ENCODE data around the gene TRIM6. TPM values are rescaled to one million over a fixed set of nuclear protein-coding genes. Genes with fewer than 3 reads are reported as not detected.
"Not testable (repeated sequence)": the region's sequence is repeated elsewhere in the genome, so short reads cannot be mapped to it uniquely, and the experiment has no call there.

TRIM6 gene
- total RNA-seq, 6 experiments from 2014 or later, result 0.29 to 2.0 (median 0.65) TPM

GRCh38 chr11:5655474-5655873 is 59.0 kb downstream of the TRIM6 start:
- no peaks in the 10 kb centered on the region for H3K4me1 ChIP-seq
- H3K4me3 ChIP-seq, result no peak overlapping the region
- intact Hi-C loops (cut with DNase I), result no loop called here
- TF ChIP-seq POLR2A (IDR thresholded peaks at IDR 0.05), result no peak
- TF ChIP-seq CTCF (IDR thresholded peaks at IDR 0.05), result no peak
- ATAC-seq (no peak), DNase-seq (no peak)
- no peaks in the 10 kb centered on the region for H3K27me3 ChIP-seq
- 92% methylated on average over 4 of the region's 4 CpGs for WGBS (ENCODE audit: insufficient coverage, low coverage, low lambda C conversion rate, missing lambda C conversion rate)
- H3K9me3 ChIP-seq, result no peaks in the 10 kb centered on the region
- no peak overlapping the region for H3K27ac ChIP-seq
- no peaks in the 10 kb centered on the region for H3K36me3 ChIP-seq

- H3K9me3 ChIP-seq; intact Hi-C loops (cut with DNase I); H3K36me3 ChIP-seq; H3K4me3 ChIP-seq; DNase-seq; H3K27me3 ChIP-seq; H3K4me1 ChIP-seq; ATAC-seq; H3K27ac ChIP-seq: not testable (repeated sequence)
- 100% methylated on average over 2 of the region's 2 CpGs for WGBS (ENCODE audit: insufficient coverage, low coverage, low lambda C conversion rate, missing lambda C conversion rate)
Observed at GRCh38 chr11:5656956-5657355, 60.5 kb downstream of the TRIM6 start.

- no peak for TF ChIP-seq CTCF (IDR thresholded peaks at IDR 0.05)
- intact Hi-C loops (cut with DNase I), result no loop called here
- no peak for DNase-seq
- H3K27me3 ChIP-seq, result no peaks in the 10 kb centered on the region
- no peak overlapping the region for H3K27ac ChIP-seq
- H3K4me1 ChIP-seq, result no peaks in the 10 kb centered on the region
- ATAC-seq, result no peak
- no peaks in the 10 kb centered on the region for H3K9me3 ChIP-seq
- 93% methylated on average over 5 of the region's 5 CpGs for WGBS (ENCODE audit: insufficient coverage, low coverage, low lambda C conversion rate, missing lambda C conversion rate)
- H3K4me3 ChIP-seq, result no peak overlapping the region
- H3K36me3 ChIP-seq, result no peaks in the 10 kb centered on the region
Observed at GRCh38 chr11:5658318-5658717, 61.9 kb downstream of the TRIM6 start.

Other genes starting within 250 kb of the TRIM6 start
- not detected for gene OR51B6, start 245.1 kb upstream of the TRIM6 start, total RNA-seq
- not detected for gene OR51M1, start 212.8 kb upstream of the TRIM6 start, total RNA-seq
- gene OR51Q1, start 174.5 kb upstream of the TRIM6 start, total RNA-seq, result not detected
- not detected for gene OR51I1, start 155.1 kb upstream of the TRIM6 start, total RNA-seq
- not detected for gene OR51I2, start 147.3 kb upstream of the TRIM6 start, total RNA-seq
- not detected for gene OR52D1, start 108.0 kb upstream of the TRIM6 start, total RNA-seq
- under 1 TPM in 1 of 6 experiments, not detected in 5; 0.12 TPM for gene UBQLN3, start 86.7 kb upstream of the TRIM6 start, total RNA-seq
- under 1 TPM in 4 of 6 experiments, not detected in 2; 0.11 to 0.32 (median 0.21) TPM for gene UBQLNL, start 79.9 kb upstream of the TRIM6 start, total RNA-seq
- under 1 TPM in 1 of 6 experiments, not detected in 5; 0.49 TPM for gene OR52H1, start 48.1 kb upstream of the TRIM6 start, total RNA-seq
- not detected for gene OR52B6, start 15.8 kb upstream of the TRIM6 start, total RNA-seq
- gene TRIM34, start 28.4 kb downstream of the TRIM6 start, total RNA-seq, result 1 to 10 TPM in 5 of 6 experiments, under 1 TPM in 1; 0.93 to 3.3 (median 2.3) TPM
- 10 to 100 TPM; 15.3 to 19.2 (median 18.2) TPM for gene TRIM5, start 88.4 kb downstream of the TRIM6 start, total RNA-seq
- gene TRIM22, start 93.2 kb downstream of the TRIM6 start, total RNA-seq, result 10 to 100 TPM; 10.0 to 29.1 (median 13.8) TPM
- gene OR56B1, start 139.8 kb downstream of the TRIM6 start, total RNA-seq, result under 1 TPM in 1 of 6 experiments, not detected in 5; 0.12 TPM
- not detected for gene OR52N4, start 157.6 kb downstream of the TRIM6 start, total RNA-seq
- not detected for gene OR52N5, start 186.7 kb downstream of the TRIM6 start, total RNA-seq
- not detected for gene OR52N1, start 194.6 kb downstream of the TRIM6 start, total RNA-seq
- not detected for gene OR52N2, start 212.3 kb downstream of the TRIM6 start, total RNA-seq
- not detected for gene OR52E6, start 245.3 kb downstream of the TRIM6 start, total RNA-seq